DND-41 (cell line): ENCODE results near the gene CHMP6.
"Not testable (repeated sequence)": the region's sequence is repeated elsewhere in the genome, so short reads cannot be mapped to it uniquely, and the experiment has no call there.

ENCODE experiments used
- ATAC-seq: fragments of 200-7000 bp; cut with Tn5 transposase; 3 replicates; pipeline ENCODE4 v1.9.1; 2021; ENCODE audit warnings: low read depth; ENCODE audit not compliant: insufficient read depth
- DNase-seq: peaks from one replicate; pipeline ENCODE4 v3.0.0-alpha.2; 2020
- H2AFZ ChIP-seq: 2 replicates; pipeline ENCODE4 v1.6.0; 2012; ENCODE audit warnings: low read depth, low read length
- H3K27ac ChIP-seq: 2 replicates; pipeline ENCODE4 v1.5.1; 2012; ENCODE audit warnings: low read length, inconsistent platforms
- H3K27me3 ChIP-seq: fragments of 200-600 bp; sonication (generic); 2 replicates; pipeline ENCODE4 v1.6.0; 2012; ENCODE audit warnings: low read length, mild to moderate bottlenecking, inconsistent platforms; ENCODE audit not compliant: insufficient read depth, poor library complexity
- H3K36me3 ChIP-seq: 2 replicates; pipeline ENCODE4 v1.5.1; 2012; ENCODE audit warnings: low read length, inconsistent platforms; ENCODE audit not compliant: insufficient read depth
- H3K4me1 ChIP-seq: 2 replicates; pipeline ENCODE4 v1.5.1; 2012; ENCODE audit warnings: mild to moderate bottlenecking, low read length; ENCODE audit not compliant: insufficient read depth
- H3K4me2 ChIP-seq: 2 replicates; pipeline ENCODE4 v1.6.0; 2012; ENCODE audit warnings: mild to moderate bottlenecking, moderate library complexity, low read length, inconsistent platforms; ENCODE audit not compliant: insufficient read depth
- H3K4me3 ChIP-seq, 2 experiments: fragments of 200-600 bp in 1 of 2; shearing (Covaris generic) in 1 of 2; 2 replicates each; pipeline ENCODE4 v1.5.1; 2012 to 2016; ENCODE audit warnings: inconsistent platforms in 2 of 2, low read length in 2 of 2, mild to moderate bottlenecking in 2 of 2, low read depth in 1 of 2, moderate library complexity in 1 of 2
- H3K79me2 ChIP-seq: 2 replicates; pipeline ENCODE4 v1.6.0; 2012; ENCODE audit warnings: low read length, inconsistent platforms; ENCODE audit not compliant: insufficient read depth
- H3K9ac ChIP-seq: 2 replicates; pipeline ENCODE4 v1.6.0; 2012; ENCODE audit warnings: low read depth, mild to moderate bottlenecking, inconsistent platforms, low read length, moderate library complexity
- H3K9me3 ChIP-seq: 2 replicates; pipeline ENCODE4 v1.5.1; 2012; ENCODE audit warnings: low read length, moderate library complexity, mild to moderate bottlenecking, inconsistent platforms; ENCODE audit not compliant: insufficient read depth, severe bottlenecking
- H4K20me1 ChIP-seq: 2 replicates; pipeline ENCODE4 v1.6.0; 2012; ENCODE audit warnings: low read length; ENCODE audit not compliant: insufficient read depth
- EZH2 ChIP-seq: IDR thresholded peaks from 3 replicates; pipeline ENCODE4 v1.6.1; 2012; ENCODE audit warnings: borderline replicate concordance, low read depth, mild to moderate bottlenecking, moderate library complexity, low read length, inconsistent platforms; ENCODE audit not compliant: severe bottlenecking
- TF ChIP-seq, protein P1 (sequence below): IDR thresholded peaks from 2 replicates; pipeline ENCODE4 v1.5.1; 2012; ENCODE audit warnings: borderline replicate concordance, low read length, moderate library complexity, mild to moderate bottlenecking; ENCODE audit not compliant: poor library complexity, severe bottlenecking; ENCODE audit errors: extremely low read depth

CHMP6 gene

DNA sequence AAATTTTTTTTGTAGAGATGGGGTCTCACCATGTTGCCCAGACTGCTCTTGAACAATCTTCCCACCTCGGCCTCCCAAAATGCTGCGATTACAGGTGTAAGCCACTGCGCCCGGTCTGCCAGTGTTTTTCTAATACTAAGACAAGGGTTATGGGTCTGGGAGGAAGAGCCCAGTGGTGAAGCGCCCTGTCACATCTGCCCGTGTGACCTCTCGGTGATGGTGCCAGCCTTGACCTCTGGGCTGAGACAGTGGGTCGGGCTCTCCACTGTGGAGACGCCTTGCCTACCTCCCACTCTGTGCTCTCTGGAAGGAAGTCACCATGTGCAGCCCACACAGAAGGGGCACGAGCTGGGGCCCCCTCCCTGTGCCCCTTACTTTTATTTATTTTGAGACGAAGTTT is 38.2 kb downstream of the CHMP6 start:
- no peak for TF ChIP-seq EZH2
- TF ChIP-seq, protein P1, sequence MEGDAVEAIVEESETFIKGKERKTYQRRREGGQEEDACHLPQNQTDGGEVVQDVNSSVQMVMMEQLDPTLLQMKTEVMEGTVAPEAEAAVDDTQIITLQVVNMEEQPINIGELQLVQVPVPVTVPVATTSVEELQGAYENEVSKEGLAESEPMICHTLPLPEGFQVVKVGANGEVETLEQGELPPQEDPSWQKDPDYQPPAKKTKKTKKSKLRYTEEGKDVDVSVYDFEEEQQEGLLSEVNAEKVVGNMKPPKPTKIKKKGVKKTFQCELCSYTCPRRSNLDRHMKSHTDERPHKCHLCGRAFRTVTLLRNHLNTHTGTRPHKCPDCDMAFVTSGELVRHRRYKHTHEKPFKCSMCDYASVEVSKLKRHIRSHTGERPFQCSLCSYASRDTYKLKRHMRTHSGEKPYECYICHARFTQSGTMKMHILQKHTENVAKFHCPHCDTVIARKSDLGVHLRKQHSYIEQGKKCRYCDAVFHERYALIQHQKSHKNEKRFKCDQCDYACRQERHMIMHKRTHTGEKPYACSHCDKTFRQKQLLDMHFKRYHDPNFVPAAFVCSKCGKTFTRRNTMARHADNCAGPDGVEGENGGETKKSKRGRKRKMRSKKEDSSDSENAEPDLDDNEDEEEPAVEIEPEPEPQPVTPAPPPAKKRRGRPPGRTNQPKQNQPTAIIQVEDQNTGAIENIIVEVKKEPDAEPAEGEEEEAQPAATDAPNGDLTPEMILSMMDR: no peak
- Histone ChIP-seq H3K4me1 (peaks cover 14% of the 10 kb centered on the region), H3K4me3 (no peak overlapping the region), H3K79me2 (no peaks in the 10 kb centered on the region), H4K20me1 (peaks cover 3% of the 10 kb centered on the region; the same call in 1 of the 2 replicates), H3K27me3 (peaks cover 2% of the 10 kb centered on the region), H3K36me3 (no peaks in the 10 kb centered on the region), H3K9ac (no peak overlapping the region), H3K27ac (no peak overlapping the region), H3K4me2 (no peak overlapping the region), H3K9me3 (no peaks in the 10 kb centered on the region), H2AFZ (no peak overlapping the region)
- DNase-seq: no peak
- ATAC-seq: no peak

DNA sequence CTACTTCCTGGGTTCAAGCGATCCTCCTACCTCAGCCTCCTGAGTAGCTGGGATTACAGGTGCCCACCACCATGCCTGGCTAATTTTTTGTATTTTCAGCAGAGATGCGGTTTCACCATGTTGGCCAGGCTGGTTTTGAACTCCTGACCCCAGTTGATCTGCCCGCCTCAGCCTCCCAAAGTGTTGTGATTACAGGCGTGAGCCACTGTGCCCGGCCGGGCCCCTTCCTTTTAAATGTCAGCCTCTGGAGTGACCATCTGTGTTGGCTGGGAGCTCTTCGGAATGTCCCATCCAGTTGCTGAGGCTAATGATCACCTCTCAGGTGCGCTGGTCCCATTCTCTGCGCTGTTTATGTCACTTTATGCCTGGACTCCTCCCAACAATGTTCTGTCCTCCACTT is 38.7 kb downstream of the CHMP6 start:
- not testable (repeated sequence) for H4K20me1 ChIP-seq, H3K4me3 ChIP-seq, H3K36me3 ChIP-seq, H2AFZ ChIP-seq, H3K4me2 ChIP-seq, H3K9me3 ChIP-seq, H3K27ac ChIP-seq, DNase-seq, H3K27me3 ChIP-seq, ATAC-seq, H3K79me2 ChIP-seq, H3K9ac ChIP-seq
- peaks cover 14% of the 10 kb centered on the region for H3K4me1 ChIP-seq

DNA sequence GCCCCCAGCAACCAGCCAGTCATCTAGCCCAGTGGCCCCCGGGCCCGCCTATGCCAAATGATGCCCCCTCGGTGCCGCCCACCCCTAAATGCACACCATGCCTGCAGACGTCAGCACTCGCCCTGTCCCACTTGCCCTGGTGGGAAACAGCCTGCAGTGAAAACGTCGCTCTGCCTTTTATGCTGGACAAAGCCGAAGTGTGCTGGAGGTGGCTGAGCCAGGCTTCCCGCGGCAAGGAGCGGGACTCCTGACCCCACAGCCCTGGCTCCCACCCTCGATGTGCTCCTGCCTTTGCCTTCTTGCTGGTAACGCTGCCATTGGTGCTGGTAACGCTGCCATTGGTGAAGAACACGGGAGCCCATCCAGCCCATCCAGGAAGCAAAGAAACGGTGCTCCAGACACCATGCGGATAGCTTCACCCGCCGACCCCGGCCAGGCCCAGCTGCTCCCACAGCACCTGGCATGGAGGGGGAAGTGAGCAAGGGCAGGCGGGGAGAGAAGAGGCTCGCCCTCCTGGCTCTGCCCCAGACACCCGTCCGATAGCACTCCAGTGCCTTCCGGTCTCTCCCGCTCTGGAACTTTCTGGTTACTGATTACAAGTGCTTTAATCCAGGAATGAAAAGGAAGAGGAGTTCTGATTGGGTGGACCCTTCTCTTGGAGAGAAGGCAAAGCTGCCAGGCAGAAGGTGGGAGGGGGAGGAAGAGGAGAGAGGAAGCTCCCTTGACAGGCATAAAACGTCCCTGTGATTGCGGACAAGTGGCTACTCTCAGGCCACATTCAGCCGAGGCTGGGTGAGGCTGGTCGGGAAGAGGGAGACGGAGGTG is 39.3 kb downstream of the CHMP6 start:
- H2AFZ ChIP-seq: no peak overlapping the region
- peaks cover 19% of the 10 kb centered on the region for H3K4me1 ChIP-seq
- no peak for TF ChIP-seq EZH2
- no peaks in the 10 kb centered on the region for H3K79me2 ChIP-seq
- no peak overlapping the region for H3K27ac ChIP-seq
- no peaks in the 10 kb centered on the region for H3K9me3 ChIP-seq
- H4K20me1 ChIP-seq: peaks cover 3% of the 10 kb centered on the region; the same call in 1 of the 2 replicates
- H3K27me3 ChIP-seq: peaks cover 2% of the 10 kb centered on the region
- H3K4me2 ChIP-seq: no peak overlapping the region
- DNase-seq: no peak
- no peak overlapping the region for H3K4me3 ChIP-seq
- no peak overlapping the region for H3K9ac ChIP-seq
- no peak for ATAC-seq
- no peaks in the 10 kb centered on the region for H3K36me3 ChIP-seq

DNA sequence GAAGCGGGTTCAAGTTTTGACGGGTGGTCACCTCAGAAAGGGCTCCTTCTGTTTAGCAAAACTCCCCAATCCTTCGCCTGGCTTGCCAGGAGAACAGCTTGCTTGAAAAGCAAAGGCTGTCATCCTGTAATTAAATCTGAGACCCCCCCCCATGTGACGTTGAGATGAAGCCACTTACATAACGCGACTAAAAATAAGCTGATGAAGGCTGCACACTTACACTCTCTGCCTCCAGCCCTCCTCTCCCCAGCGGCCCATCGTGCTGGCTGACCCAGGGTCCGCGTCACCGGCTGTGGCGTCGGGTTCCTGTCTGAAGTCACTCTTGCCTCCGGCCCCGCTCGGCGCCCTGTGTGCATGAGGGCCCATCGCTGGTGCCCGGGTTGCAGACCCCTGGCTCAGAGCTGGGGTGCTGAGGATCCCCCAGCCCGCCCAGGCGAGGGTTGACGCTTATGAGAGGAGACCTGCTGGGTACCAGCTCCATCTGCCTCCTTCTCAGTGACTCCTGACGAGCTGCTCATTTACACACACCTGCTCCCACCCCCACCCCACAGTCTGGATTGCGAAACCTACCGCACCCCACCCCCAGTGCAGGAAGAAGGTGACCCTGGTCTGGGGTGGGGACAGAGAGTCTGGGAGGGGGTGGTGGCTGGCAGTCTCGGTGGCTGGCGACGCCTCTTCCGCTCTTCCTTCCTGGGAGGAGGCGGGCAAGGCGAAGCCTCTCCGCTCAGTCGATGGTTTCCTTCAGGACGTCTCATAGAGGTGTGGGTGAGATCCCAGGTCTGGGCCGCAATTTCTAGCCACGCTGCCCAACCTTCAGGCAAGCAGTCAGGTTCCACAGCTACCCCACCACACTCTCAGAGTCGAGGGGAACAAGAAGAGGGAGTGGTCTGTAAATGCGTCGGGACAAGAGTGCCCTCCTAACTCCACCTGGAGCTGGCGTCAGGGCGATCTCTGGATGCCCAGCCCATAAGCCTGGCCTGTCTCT is 40.2 kb downstream of the CHMP6 start:
- TF ChIP-seq, protein P1: no peak
- TF ChIP-seq EZH2: no peak
- no peak overlapping the region for H2AFZ ChIP-seq
- H4K20me1 ChIP-seq: peaks cover 3% of the 10 kb centered on the region; the same call in 1 of the 2 replicates
- no peaks in the 10 kb centered on the region for H3K9me3 ChIP-seq
- no peak for DNase-seq
- no peak overlapping the region for H3K4me2 ChIP-seq
- no peak overlapping the region for H3K27ac ChIP-seq
- H3K4me1 ChIP-seq: peaks cover 23% of the 10 kb centered on the region
- no peak for ATAC-seq
- H3K27me3 ChIP-seq: peaks cover 2% of the 10 kb centered on the region
- no peak overlapping the region for H3K9ac ChIP-seq
- no peaks in the 10 kb centered on the region for H3K79me2 ChIP-seq
- no peaks in the 10 kb centered on the region for H3K36me3 ChIP-seq
- no peak overlapping the region for H3K4me3 ChIP-seq
